ENCODE data around the gene MAFB. TPM values are rescaled to one million over a fixed set of nuclear protein-coding genes. Genes with fewer than 3 reads are reported as not detected.

MAFB gene
- total RNA-seq, 2 experiments from 2014 or later, result 0.28 to 0.33 TPM

GRCh38 chr20:40673442-40673841 is 15.6 kb downstream of the MAFB start:
- CTCF ChIA-PET, result no interaction called here
- no peak for DNase-seq

GRCh38 chr20:40672095-40672494 is 16.9 kb downstream of the MAFB start:
- DNase-seq, result no peak
- no peaks in the 10 kb centered on the region for H3K36me3 Mint-ChIP-seq (ENCODE audit: low read depth)
- H3K9me3 Mint-ChIP-seq, result no peaks in the 10 kb centered on the region
- H3K27ac Mint-ChIP-seq, result no peak overlapping the region
- ChIA-PET CTCF (no interaction called here), POLR2A (no interaction called here)
- H3K27me3 Mint-ChIP-seq, result peaks cover 19% of the 10 kb centered on the region
- H3K4me3 Mint-ChIP-seq, result no peak overlapping the region
- no peaks in the 10 kb centered on the region for H3K4me1 Mint-ChIP-seq

More at GRCh38 chr20:40673442-40673841, 15.6 kb downstream of the MAFB start:
- Mint-ChIP-seq H3K27ac (no peak overlapping the region), H3K9me3 (no peaks in the 10 kb centered on the region), H3K36me3 (ENCODE audit: low read depth) (no peaks in the 10 kb centered on the region), H3K4me1 (no peaks in the 10 kb centered on the region), H3K4me3 (no peak overlapping the region), H3K27me3 (peaks cover 26% of the 10 kb centered on the region)
- POLR2A ChIA-PET, result no interaction called here

- H3K27ac Mint-ChIP-seq, result no peak overlapping the region
- POLR2A ChIA-PET, result no interaction called here
These were observed 18.8 kb downstream of the MAFB start for GRCh38 chr20:40670253-40670652.

GRCh38 chr20:40669692-40670091 is 19.3 kb downstream of the MAFB start:
- no peak overlapping the region for H3K27ac Mint-ChIP-seq
- ChIA-PET POLR2A (no interaction called here), CTCF (no interaction called here)
- no peaks in the 10 kb centered on the region for H3K36me3 Mint-ChIP-seq (ENCODE audit: low read depth)
- no peaks in the 10 kb centered on the region for H3K4me1 Mint-ChIP-seq
- no peak overlapping the region for H3K4me3 Mint-ChIP-seq
- H3K9me3 Mint-ChIP-seq, result no peaks in the 10 kb centered on the region
- H3K27me3 Mint-ChIP-seq, result peaks cover 4% of the 10 kb centered on the region
- DNase-seq, result no peak

More at GRCh38 chr20:40670253-40670652, 18.8 kb downstream of the MAFB start:
- no peaks in the 10 kb centered on the region for H3K9me3 Mint-ChIP-seq
- H3K4me3 Mint-ChIP-seq, result no peak overlapping the region
- H3K27me3 Mint-ChIP-seq, result peaks cover 10% of the 10 kb centered on the region
- no peaks in the 10 kb centered on the region for H3K36me3 Mint-ChIP-seq (ENCODE audit: low read depth)
- DNase-seq, result no peak
- CTCF ChIA-PET, result no interaction called here
- no peaks in the 10 kb centered on the region for H3K4me1 Mint-ChIP-seq

- CTCF ChIA-PET, result no interaction called here
- H3K27ac Mint-ChIP-seq, result no peak overlapping the region
These were observed 20.4 kb downstream of the MAFB start for GRCh38 chr20:40668449-40669228.

GRCh38 chr20:40667503-40667902 is 21.5 kb downstream of the MAFB start:
- no peak for DNase-seq
- ChIA-PET POLR2A (no interaction called here), CTCF (no interaction called here)
- Mint-ChIP-seq H3K4me3 (no peak overlapping the region), H3K9me3 (no peaks in the 10 kb centered on the region), H3K27me3 (no peaks in the 10 kb centered on the region), H3K36me3 (ENCODE audit: low read depth) (no peaks in the 10 kb centered on the region), H3K27ac (no peak overlapping the region), H3K4me1 (no peaks in the 10 kb centered on the region)

More at GRCh38 chr20:40668449-40669228, 20.4 kb downstream of the MAFB start:
- H3K4me1 Mint-ChIP-seq, result no peaks in the 10 kb centered on the region
- POLR2A ChIA-PET, result no interaction called here
- no peak for DNase-seq
- no peaks in the 10 kb centered on the region for H3K9me3 Mint-ChIP-seq
- H3K4me3 Mint-ChIP-seq, result no peak overlapping the region
- H3K36me3 Mint-ChIP-seq (ENCODE audit: low read depth), result no peaks in the 10 kb centered on the region
- H3K27me3 Mint-ChIP-seq, result peaks cover 3% of the 10 kb centered on the region

- H3K36me3 Mint-ChIP-seq (ENCODE audit: low read depth), result no peaks in the 10 kb centered on the region
- H3K4me1 Mint-ChIP-seq, result no peaks in the 10 kb centered on the region
- no peak overlapping the region for H3K27ac Mint-ChIP-seq
- H3K27me3 Mint-ChIP-seq, result no peaks in the 10 kb centered on the region
- no peaks in the 10 kb centered on the region for H3K9me3 Mint-ChIP-seq
- no peak for DNase-seq
- ChIA-PET POLR2A (no interaction called here), CTCF (no interaction called here)
- no peak overlapping the region for H3K4me3 Mint-ChIP-seq
These were observed 22.7 kb downstream of the MAFB start for GRCh38 chr20:40666336-40666735.

GRCh38 chr20:40664891-40665290 is 24.1 kb downstream of the MAFB start:
- Mint-ChIP-seq H3K4me1 (no peaks in the 10 kb centered on the region), H3K27ac (no peak overlapping the region), H3K27me3 (no peaks in the 10 kb centered on the region), H3K36me3 (ENCODE audit: low read depth) (no peaks in the 10 kb centered on the region), H3K4me3 (no peak overlapping the region), H3K9me3 (no peaks in the 10 kb centered on the region)
- DNase-seq, result no peak
- ChIA-PET CTCF (no interaction called here), POLR2A (no interaction called here)

- POLR2A ChIA-PET, result no interaction called here
- no peaks in the 10 kb centered on the region for H3K9me3 Mint-ChIP-seq
These were observed 24.8 kb downstream of the MAFB start for GRCh38 chr20:40663991-40664880.

GRCh38 chr20:40663304-40663790 is 25.7 kb downstream of the MAFB start:
- POLR2A ChIA-PET, result no interaction called here
- DNase-seq, result no peak
- Mint-ChIP-seq H3K27me3 (no peaks in the 10 kb centered on the region), H3K4me1 (no peaks in the 10 kb centered on the region), H3K9me3 (no peaks in the 10 kb centered on the region), H3K27ac (no peak overlapping the region), H3K4me3 (no peak overlapping the region), H3K36me3 (ENCODE audit: low read depth) (no peaks in the 10 kb centered on the region)
- CTCF ChIA-PET, result no interaction called here

More at GRCh38 chr20:40663991-40664880, 24.8 kb downstream of the MAFB start:
- H3K36me3 Mint-ChIP-seq (ENCODE audit: low read depth), result no peaks in the 10 kb centered on the region
- CTCF ChIA-PET, result no interaction called here
- no peaks in the 10 kb centered on the region for H3K4me1 Mint-ChIP-seq
- H3K27ac Mint-ChIP-seq, result no peak overlapping the region
- no peaks in the 10 kb centered on the region for H3K27me3 Mint-ChIP-seq
- no peak overlapping the region for H3K4me3 Mint-ChIP-seq
- no peak for DNase-seq

GRCh38 chr20:40659567-40659966 is 29.5 kb downstream of the MAFB start:
- Mint-ChIP-seq H3K9me3 (no peaks in the 10 kb centered on the region), H3K4me3 (no peak overlapping the region), H3K36me3 (ENCODE audit: low read depth) (no peaks in the 10 kb centered on the region), H3K27me3 (no peaks in the 10 kb centered on the region), H3K4me1 (no peaks in the 10 kb centered on the region), H3K27ac (no peak overlapping the region)
- ChIA-PET CTCF (no interaction called here), POLR2A (no interaction called here)
- DNase-seq, result no peak

- Mint-ChIP-seq H3K9me3 (no peaks in the 10 kb centered on the region), H3K4me1 (no peaks in the 10 kb centered on the region), H3K4me3 (no peak overlapping the region), H3K27ac (no peak overlapping the region), H3K27me3 (no peaks in the 10 kb centered on the region), H3K36me3 (ENCODE audit: low read depth) (no peaks in the 10 kb centered on the region)
- ChIA-PET POLR2A (no interaction called here), CTCF (no interaction called here)
- no peak for DNase-seq
These were observed 30.5 kb downstream of the MAFB start for GRCh38 chr20:40658509-40658908.

GRCh38 chr20:40657526-40657925 is 31.5 kb downstream of the MAFB start:
- ChIA-PET POLR2A (no interaction called here), CTCF (no interaction called here)
- Mint-ChIP-seq H3K4me3 (no peak overlapping the region), H3K27me3 (no peaks in the 10 kb centered on the region), H3K27ac (no peak overlapping the region), H3K4me1 (no peaks in the 10 kb centered on the region), H3K36me3 (ENCODE audit: low read depth) (no peaks in the 10 kb centered on the region), H3K9me3 (no peaks in the 10 kb centered on the region)
- no peak for DNase-seq
